Smooth muscle cell (in vitro differentiated cells): ENCODE results near the gene ZEB2. TPM values are rescaled to one million over a fixed set of nuclear protein-coding genes. Genes with fewer than 3 reads are reported as not detected.
A peak's percentile ranks its signal among the peaks of the same experiment; 100 is the strongest.

Experiments
- DNase-seq: peaks from one replicate; lab custom pipeline; 2025; ENCODE audit not compliant: unreplicated experiment; lab: John Stamatoyannopoulos, UW
- H2AFZ ChIP-seq: fragments of 200-600 bp; sonication (generic); 2 replicates; pipeline ENCODE4 v1.6.0; 2016; ENCODE audit warnings: antibody characterized with exemption, low read depth, mild to moderate bottlenecking
- H3F3A ChIP-seq: fragments of 200-600 bp; sonication (generic); 2 replicates; pipeline ENCODE4 v1.6.0; 2017; ENCODE audit warnings: antibody characterized with exemption, low read depth
- H3K27ac ChIP-seq: fragments of 200-600 bp; sonication (generic); 2 replicates; pipeline ENCODE4 v1.5.1; 2016; ENCODE audit warnings: low read depth, mild to moderate bottlenecking
- H3K27me3 ChIP-seq: fragments of 200-600 bp; sonication (generic); 2 replicates; pipeline ENCODE4 v1.6.1; 2016; ENCODE audit warnings: low read depth, mild to moderate bottlenecking
- H3K36me3 ChIP-seq: fragments of 200-600 bp; sonication (generic); 2 replicates; pipeline ENCODE4 v1.5.1; 2016; ENCODE audit warnings: low read depth
- H3K4me1 ChIP-seq: fragments of 200-600 bp; sonication (generic); 2 replicates; pipeline ENCODE4 v1.5.1; 2016; ENCODE audit warnings: low read depth
- H3K4me2 ChIP-seq: fragments of 200-600 bp; sonication (generic); 2 replicates; pipeline ENCODE4 v1.6.0; 2016; ENCODE audit warnings: mild to moderate bottlenecking
- H3K4me3 ChIP-seq: fragments of 200-600 bp; sonication (generic); 2 replicates; pipeline ENCODE4 v1.5.1; 2016; ENCODE audit warnings: mild to moderate bottlenecking
- H3K79me2 ChIP-seq: fragments of 200-600 bp; sonication (generic); 2 replicates; pipeline ENCODE4 v1.6.0; 2016; ENCODE audit warnings: low read depth, mild to moderate bottlenecking
- H3K9ac ChIP-seq: fragments of 200-600 bp; sonication (generic); 2 replicates; pipeline ENCODE4 v1.6.0; 2016; ENCODE audit warnings: low read depth
- H3K9me3 ChIP-seq: fragments of 200-600 bp; sonication (generic); replicated peaks from 2 replicates; pipeline ENCODE4 v1.5.1; 2016; ENCODE audit warnings: low read depth
- H4K20me1 ChIP-seq: fragments of 200-600 bp; sonication (generic); 2 replicates; pipeline ENCODE4 v1.6.0; 2016; ENCODE audit warnings: low read depth
- CTCF ChIP-seq: fragments of 200-600 bp; sonication (generic); IDR thresholded peaks from 2 replicates; pipeline ENCODE4 v1.5.1; 2017; ENCODE audit warnings: borderline replicate concordance, mild to moderate bottlenecking, antibody characterized with exemption; ENCODE audit not compliant: insufficient read depth, poor library complexity, severe bottlenecking
- WGBS: methylation state at CpG from one replicate; pipeline ENCODE4 v1.1.7; 2016; ENCODE audit warnings: low lambda C conversion rate; 5-methylcytosine and 5-hydroxymethylcytosine counted together
- polyA plus RNA-seq: library from polyadenylated mRNA; unstranded; fragments of >200 nt; fragmentation: Nextera tagmentation; extraction: Ambion mirVana; gene quantifications from 2 replicates; pipeline ENCODE4 v1.2.1, GENCODE V29; 2016
- total RNA-seq: library from RNA; depleted of rRNA; stranded (reverse); fragments of >200 nt; gene quantifications from 2 replicates; pipeline ENCODE4 v1.2.3, GENCODE V29; 2014

ZEB2 gene
- total and polyA plus RNA-seq, 2 experiments from 2014 or later = 67.5 to 148 TPM

- H4K20me1 ChIP-seq = no peaks in the 10 kb centered on the region
- no peak overlapping the region for H3K9ac ChIP-seq
- no peak for TF ChIP-seq CTCF
- H3K36me3 ChIP-seq = no peaks in the 10 kb centered on the region
- no peaks in the 10 kb centered on the region for H3K27me3 ChIP-seq
- no peak for DNase-seq
- no peaks in the 10 kb centered on the region for H3K79me2 ChIP-seq
- H3K4me2 ChIP-seq = no peak overlapping the region
- H3K4me3 ChIP-seq = no peak overlapping the region
- H3K27ac ChIP-seq = no peak overlapping the region
- H2AFZ ChIP-seq = no peak overlapping the region
- no peaks in the 10 kb centered on the region for H3K9me3 ChIP-seq
- H3K4me1 ChIP-seq = peaks cover 15% of the 10 kb centered on the region
- H3F3A ChIP-seq = peaks cover 3% of the 10 kb centered on the region
Measured at GRCh38 chr2:144361742-144362141, 158.2 kb downstream of the ZEB2 start.

- H3F3A ChIP-seq = peaks cover 3% of the 10 kb centered on the region
- H3K4me3 ChIP-seq = no peak overlapping the region
- no peaks in the 10 kb centered on the region for H3K27me3 ChIP-seq
- peak overlapping the region; percentile 47 for H3K4me2 ChIP-seq
- H4K20me1 ChIP-seq = no peaks in the 10 kb centered on the region
- H3K9me3 ChIP-seq = no peaks in the 10 kb centered on the region
- DNase-seq = no peak
- peak overlapping the region; percentile 91 for H3K9ac ChIP-seq
- no peaks in the 10 kb centered on the region for H3K79me2 ChIP-seq
- TF ChIP-seq CTCF = no peak
- peak overlapping the region; percentile 12 for H2AFZ ChIP-seq
- H3K27ac ChIP-seq = peak overlapping the region; percentile 100
- WGBS = 96% methylated on average over 1 of the region's 1 CpG
- H3K4me1 ChIP-seq = peaks cover 10% of the 10 kb centered on the region
- H3K36me3 ChIP-seq = no peaks in the 10 kb centered on the region
Measured at GRCh38 chr2:144359684-144360083, 160.2 kb downstream of the ZEB2 start.

- 41% methylated on average over 4 of the region's 4 CpGs for WGBS
- peaks cover 10% of the 10 kb centered on the region for H3K4me1 ChIP-seq
- H3K27ac ChIP-seq = peak overlapping the region; percentile 100
Measured at GRCh38 chr2:144358979-144359541, 160.9 kb downstream of the ZEB2 start.

More at GRCh38 chr2:144358979-144359541, 160.9 kb downstream of the ZEB2 start:
- H3K27me3 ChIP-seq = no peaks in the 10 kb centered on the region
- H4K20me1 ChIP-seq = no peaks in the 10 kb centered on the region
- peaks cover 3% of the 10 kb centered on the region for H3F3A ChIP-seq
- no peak for TF ChIP-seq CTCF
- no peak for DNase-seq
- no peak overlapping the region for H3K4me3 ChIP-seq
- no peaks in the 10 kb centered on the region for H3K79me2 ChIP-seq
- no peaks in the 10 kb centered on the region for H3K36me3 ChIP-seq
- peak overlapping the region; percentile 47 for H3K4me2 ChIP-seq
- no peaks in the 10 kb centered on the region for H3K9me3 ChIP-seq
- H3K9ac ChIP-seq = peak overlapping the region; percentile 91
- peak overlapping the region; percentile 12 for H2AFZ ChIP-seq
